ENCODE data around the gene DICER1.
"Not testable (repeated sequence)": the region's sequence is repeated elsewhere in the genome, so short reads cannot be mapped to it uniquely, and the experiment has no call there.

DICER1 gene

DNA sequence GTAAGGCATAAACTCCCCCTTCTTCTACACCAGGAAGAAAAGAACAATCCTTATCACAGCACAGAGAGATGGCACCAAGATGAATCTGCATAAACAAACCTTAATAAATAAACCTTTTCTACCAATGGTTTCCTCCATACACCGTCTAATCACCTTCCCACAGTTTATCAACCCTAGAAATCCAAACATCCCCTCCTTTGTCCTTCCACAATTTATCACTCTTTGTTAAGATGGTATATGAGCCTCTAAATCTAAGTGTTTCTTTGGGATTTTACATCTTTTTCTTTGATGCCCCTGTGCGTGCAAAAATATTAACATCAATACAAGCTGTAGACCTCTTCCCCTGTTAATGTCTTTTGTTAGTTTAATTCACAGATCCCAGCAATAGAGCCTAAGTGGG, 12.5 kb downstream of the DICER1 start:
- no peak for DNase-seq

DNA sequence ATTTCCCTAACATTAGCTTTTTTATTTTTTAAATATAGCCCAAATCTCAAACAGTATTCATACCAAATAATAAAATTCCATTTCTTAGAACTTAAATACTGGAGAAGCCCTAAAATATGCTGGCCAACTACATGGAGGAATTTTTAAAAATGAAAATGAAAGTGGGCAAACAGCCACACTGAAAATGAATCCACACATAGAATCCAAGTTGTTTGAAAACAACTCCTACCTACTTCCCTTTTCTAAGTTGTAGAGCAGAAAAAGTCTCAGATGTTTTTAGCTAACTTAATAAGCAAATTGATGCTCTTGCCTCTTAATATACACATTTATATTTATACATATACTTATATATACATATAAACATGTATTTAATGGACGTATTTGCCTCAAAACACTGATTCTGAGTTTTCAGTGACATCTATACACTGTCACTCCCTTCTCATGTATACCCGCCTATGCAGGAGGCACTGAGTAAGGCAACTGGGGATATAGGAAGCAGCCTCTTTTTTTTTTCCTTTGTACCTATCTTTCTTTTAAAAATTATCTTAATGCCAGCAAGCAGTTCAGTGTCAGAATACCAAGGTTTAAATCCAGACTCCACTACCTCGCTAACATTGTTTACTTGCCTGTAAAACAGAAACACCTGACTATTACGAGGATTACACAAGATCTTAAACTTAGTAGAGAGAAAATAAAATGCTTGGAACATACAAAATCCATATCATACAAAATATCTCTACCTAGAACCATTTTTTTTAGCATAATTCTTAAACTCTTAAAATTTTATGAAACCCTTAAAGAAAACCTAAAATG, 13.3 kb downstream of the DICER1 start:
- no peak for DNase-seq

DNA sequence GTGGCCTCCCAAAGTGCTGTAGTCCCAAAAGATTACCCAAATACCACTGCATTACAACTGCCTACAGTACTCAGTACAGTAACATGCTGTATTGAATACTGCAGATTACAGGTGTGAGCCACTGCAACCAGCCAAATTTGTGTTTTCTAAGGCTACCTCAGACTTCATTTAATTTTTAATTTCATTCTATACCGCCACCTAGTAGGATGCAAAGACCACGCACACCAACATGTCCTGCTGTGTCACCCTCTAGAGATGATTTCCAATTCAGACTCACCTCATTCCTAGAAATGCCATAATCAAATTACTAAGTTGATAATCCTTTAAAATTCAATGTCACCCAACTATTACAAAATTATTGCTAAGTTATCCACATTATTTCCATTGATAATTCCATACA, 15.1 kb downstream of the DICER1 start:
- no peak for DNase-seq

DNA sequence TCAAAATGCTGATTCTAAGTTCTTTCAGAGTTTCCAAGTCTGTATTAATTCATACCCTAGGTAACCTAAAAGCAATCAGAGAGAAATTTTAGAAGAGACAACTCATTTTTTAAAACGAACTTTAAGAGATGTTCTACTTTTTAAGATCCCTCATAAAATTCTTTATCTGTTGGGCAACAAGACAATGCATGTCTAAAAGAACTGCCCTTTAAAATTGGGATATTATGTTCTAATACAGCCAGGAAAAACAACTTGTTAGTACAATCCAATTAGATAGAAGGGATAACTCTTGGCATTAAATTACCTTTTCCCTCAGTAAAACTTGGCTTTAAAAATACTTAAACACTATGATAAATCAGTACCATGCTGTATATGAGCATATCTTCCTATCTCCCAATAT, 15.6 kb downstream of the DICER1 start:
- no peak for DNase-seq

GRCh38 chr14:95140060-95140858, 17.1 kb downstream of the DICER1 start:
- DNase-seq: no peak

- no peak for DNase-seq
Observed at GRCh38 chr14:95138876-95139275, 18.5 kb downstream of the DICER1 start.

- DNase-seq: not testable (repeated sequence)
Observed at GRCh38 chr14:95138455-95138854, 18.9 kb downstream of the DICER1 start.

DNA sequence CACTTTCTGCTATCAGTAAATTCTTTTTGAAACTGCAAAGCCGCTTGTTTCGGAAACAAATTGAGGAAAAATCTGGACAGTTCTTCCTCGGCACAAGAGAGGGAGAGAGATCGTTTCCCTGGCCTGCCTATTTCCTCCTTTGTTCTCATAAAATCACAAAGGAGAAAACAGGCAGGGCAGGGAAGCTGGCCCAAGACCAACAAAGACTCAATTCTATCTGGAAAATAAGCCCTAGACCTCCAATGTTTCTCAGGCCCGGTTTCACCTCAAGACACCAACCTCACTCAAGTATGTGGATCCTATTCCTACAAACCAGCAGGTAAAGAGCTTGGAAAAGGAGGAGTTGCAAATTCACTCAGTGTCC, 19.5 kb downstream of the DICER1 start:
- no peak for DNase-seq

DNA sequence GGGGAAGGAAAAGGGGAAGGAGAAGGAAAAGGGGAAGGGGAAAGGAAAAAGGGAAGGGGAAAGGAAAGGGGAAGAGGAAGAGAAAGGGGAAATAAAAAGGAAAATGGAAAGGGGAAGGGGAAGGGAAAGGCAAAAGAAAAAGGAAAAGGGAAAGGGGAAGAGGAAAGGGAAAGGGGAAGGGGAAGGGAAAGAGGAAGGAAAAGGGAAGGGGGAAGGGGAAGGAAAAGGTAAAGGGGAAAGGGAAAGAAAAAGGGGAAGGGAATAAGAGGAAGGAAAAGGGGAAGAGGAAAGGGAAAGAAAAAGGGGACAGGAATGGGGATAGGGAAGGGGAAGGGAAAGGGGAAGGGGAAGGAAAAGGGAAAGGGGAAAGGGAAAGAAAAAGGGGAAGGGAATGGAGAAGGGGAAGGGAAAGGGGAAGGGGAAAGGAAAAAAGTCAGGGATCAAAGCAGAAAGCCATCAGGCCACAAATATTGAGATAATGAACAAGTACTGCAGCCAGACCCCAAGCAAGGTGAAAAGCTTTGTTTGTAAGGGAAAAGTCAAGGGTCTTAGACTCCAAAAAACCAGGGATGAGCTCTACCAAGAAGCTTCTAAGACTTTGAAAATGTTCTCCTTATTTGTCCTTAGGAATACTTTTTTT, 20.0 kb downstream of the DICER1 start:
- no peak for DNase-seq

- DNase-seq: no peak
Observed at GRCh38 chr14:95136631-95137030, 20.7 kb downstream of the DICER1 start.

DNA sequence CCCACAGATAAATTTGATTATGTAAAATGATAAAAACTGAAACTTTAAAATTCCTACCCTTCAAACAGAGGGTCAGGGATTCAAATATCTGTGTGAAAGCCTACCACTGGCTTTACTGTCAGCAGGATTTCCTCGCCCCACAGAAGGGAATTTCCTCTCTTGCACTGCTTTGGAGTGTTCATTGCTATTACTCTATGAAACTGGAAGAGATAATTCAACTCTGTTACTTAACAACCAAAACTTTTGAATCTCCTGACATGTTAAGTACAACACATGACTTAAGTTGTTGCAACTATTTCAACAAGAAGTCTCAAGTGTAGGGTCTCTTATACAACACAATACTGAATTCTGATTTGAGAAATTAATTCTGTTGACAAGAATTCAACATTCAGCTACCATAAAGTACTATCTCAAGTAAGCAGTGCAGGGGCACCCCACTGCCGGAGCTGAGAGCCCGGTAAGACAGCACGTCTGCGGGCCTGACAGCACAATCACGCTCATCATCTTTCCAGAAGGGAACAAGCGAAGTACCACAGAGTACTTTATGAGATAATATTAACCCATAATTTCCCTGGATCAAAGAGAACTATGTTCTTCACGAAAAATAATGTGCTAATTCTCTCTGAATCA, 22.9 kb downstream of the DICER1 start:
- no peak for DNase-seq

GRCh38 chr14:95133282-95133681, 24.0 kb downstream of the DICER1 start:
- no peak for DNase-seq

DNA sequence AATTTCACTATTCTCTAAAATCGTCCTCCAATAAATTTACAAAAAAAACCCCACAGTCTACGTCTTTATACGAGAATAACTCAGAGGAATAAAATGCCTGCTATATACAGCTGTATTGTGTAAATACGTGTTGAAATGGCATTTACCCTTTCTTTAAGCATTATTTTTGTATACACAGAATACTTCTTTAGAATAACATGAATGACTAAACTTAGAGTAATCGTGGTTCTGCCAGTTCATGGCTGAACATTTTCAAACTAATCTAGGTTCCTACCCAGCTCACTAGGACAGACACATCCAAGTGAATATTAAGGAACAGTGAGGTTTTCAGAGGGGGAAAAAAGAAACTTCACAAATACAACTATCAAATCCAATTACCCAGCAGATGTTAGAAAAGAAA, 24.6 kb downstream of the DICER1 start:
- no peak for DNase-seq

DNA sequence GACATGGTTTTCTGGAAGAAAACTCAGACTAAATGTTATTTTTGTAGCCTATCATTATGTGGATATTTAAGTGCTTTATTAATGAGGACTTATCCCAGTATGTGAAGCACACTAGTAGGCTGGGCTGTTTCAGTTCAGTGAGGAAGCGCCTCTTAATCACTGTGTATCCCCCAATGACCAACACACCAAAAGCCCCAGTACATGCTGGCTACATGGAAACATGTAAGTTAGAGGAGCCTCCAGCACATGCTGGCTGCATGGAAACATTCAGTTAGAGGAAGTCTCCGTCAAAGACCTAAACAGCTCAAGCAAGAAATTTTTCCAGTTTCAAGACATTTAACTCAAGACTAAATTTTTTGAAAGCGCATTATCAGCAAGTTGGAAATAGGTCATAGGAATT, 26.8 kb downstream of the DICER1 start:
- no peak for DNase-seq

DNA sequence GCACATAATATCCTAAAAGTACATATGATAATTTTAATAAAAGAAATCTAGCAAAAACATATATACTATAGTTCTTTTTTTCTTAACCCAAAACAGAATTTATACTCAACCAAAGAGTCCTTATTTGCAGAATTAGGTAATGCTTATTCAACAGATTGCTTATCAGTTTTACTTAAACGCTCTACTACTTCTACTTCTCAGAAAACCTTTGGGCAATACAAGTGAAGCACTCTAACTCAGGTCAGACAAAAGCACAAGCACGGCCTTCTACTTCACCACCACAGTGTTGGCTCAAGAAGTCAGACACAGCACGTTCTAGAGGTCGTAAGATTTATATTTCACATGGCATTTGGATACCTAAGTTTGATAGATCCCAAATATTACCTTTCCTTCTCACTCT, 29.2 kb downstream of the DICER1 start:
- DNase-seq: no peak

DNA sequence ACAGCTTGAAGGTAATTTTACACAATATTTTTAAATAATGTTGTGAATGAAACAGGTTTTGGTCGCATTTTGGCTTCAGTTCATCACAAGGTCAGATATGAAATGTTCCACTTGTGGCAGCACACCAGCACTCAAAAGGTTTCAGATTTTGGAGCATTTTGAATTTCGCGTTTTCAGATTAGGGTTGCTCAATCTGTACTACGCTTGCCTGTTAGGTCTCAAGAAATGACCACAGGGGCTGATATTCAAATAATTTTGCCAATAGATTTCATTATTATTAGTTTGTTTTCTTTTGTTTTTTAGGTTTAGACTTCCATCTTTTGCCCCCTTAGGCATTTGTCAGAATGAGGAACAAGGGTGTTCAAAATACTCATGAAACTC, 29.8 kb downstream of the DICER1 start:
- no peak for DNase-seq

GRCh38 chr14:95126906-95127530, 30.3 kb downstream of the DICER1 start:
- DNase-seq: no peak

- no peak for DNase-seq
Observed at GRCh38 chr14:95125915-95126314, 31.4 kb downstream of the DICER1 start.

- no peak for DNase-seq
Observed at GRCh38 chr14:95125221-95125620, 32.1 kb downstream of the DICER1 start.

- no peak for DNase-seq
Observed at GRCh38 chr14:95123891-95124579, 33.3 kb downstream of the DICER1 start.

DNA sequence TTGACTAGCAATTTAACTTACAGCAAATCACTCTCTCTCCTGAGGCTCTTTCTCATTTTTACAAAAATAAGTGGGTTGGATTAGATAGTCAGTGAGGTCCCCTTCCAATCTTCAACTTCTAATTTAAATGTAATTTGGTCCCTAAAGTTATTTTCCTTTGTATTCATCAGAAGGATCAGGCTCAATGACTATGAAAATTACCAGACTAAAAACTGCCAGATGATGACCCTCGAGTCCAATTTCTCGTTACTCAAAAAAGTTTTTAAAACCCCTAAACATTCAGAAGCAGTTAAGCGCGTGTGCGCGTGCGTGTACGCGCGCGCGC, 34.7 kb downstream of the DICER1 start:
- DNase-seq: no peak

DNA sequence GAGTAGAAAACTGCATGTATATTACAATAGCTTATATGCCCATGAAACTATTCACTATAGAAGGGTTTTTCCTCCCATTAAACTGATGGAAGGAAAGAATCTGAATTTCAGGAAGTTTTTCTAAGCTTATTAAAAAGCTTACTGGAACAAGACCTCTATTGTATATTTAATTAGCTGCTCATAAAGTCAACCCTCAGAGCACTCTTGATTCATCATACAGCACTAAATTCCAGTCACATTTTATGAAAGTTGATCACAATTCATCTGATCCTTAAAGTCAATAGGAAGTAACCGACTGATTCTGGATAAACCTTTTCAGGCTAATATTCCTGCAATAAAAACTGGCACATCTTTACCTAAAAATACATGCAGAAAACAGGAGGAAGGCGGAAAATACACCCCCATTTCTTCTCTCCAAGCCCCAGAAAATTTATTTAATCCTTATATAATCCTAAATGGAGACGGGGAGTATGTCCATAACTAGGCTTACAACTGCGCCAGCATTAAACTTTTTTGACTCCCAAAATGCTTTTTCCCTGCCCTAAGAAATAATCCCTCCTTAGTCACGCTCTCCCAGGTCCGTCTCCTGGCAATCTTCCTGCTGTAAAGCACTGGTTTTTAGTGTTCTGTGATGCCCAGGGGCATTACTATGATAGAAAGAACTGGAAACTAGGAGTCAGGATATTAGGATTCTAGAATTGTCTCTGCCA, 35.3 kb downstream of the DICER1 start:
- no peak for DNase-seq
